Subcutaneous adipose tissue (tissue), 4 donors: ENCODE measurements around the gene COBLL1. TPM values are rescaled to one million over a fixed set of nuclear protein-coding genes. Genes with fewer than 3 reads are reported as not detected.

Source experiments
- CTCF ChIP-seq: fragments of 450-650 bp; IDR thresholded peaks from one replicate; pipeline ENCODE4 v1.5.1; 2016; ENCODE audit warnings: low read depth, mild to moderate bottlenecking, control low read depth, antibody characterized with exemption, moderate library complexity
- total RNA-seq, 4 donors: library from RNA; depleted of rRNA; stranded (reverse); fragments of >200 nt; gene quantifications; one replicate each; pipeline ENCODE4 v1.1.0, GENCODE V29; 2016

Gene COBLL1
- total RNA-seq, 4 donors from 2014 or later: 38.4 to 123 (median 91.5) TPM

- no peak for TF ChIP-seq CTCF
These were observed 178.6 kb downstream of the COBLL1 start for GRCh38 chr2:164662868-164663631.

- no peak for TF ChIP-seq CTCF
These were observed 179.6 kb downstream of the COBLL1 start for GRCh38 chr2:164662066-164662465.

- TF ChIP-seq CTCF: no peak
These were observed 180.3 kb downstream of the COBLL1 start for GRCh38 chr2:164661349-164661748.

- no peak for TF ChIP-seq CTCF
These were observed 184.5 kb downstream of the COBLL1 start for GRCh38 chr2:164657129-164657528.

GRCh38 chr2:164655750-164656149 lies 185.9 kb downstream of the COBLL1 start:
- TF ChIP-seq CTCF: no peak

- no peak for TF ChIP-seq CTCF
These were observed 186.3 kb downstream of the COBLL1 start for GRCh38 chr2:164655336-164655735.

GRCh38 chr2:164651361-164651760 lies 190.3 kb downstream of the COBLL1 start:
- TF ChIP-seq CTCF: no peak
